ENCODE data around the gene PSMA2. TPM values are rescaled to one million over a fixed set of nuclear protein-coding genes. Genes with fewer than 3 reads are reported as not detected.
A peak's percentile ranks its signal among the peaks of the same experiment; 100 is the strongest.

PSMA2 gene
- total RNA-seq (2014; rRNA removed; shearing (Covaris generic)): 55.1 and 65.2 TPM in 2 replicates
- polyA plus RNA-seq (2016; fragmentation: Nextera tagmentation; extraction: Ambion mirVana): 206 and 218 TPM in 2 replicates

- TF ChIP-seq EZH2 (IDR thresholded peaks at IDR 0.05; ENCODE audit: insufficient read depth, poor library complexity, severe bottlenecking) (no peak), EZH2phosphoT487 (IDR thresholded peaks at IDR 0.05; ENCODE audit: insufficient read depth, low read depth) (no peak)
- in situ Hi-C loops (cut with MboI): loop anchor here (10.0 kb wide), 2 partner anchors 523 to 783 kb away; no protein-coding TSS in a partner anchor
These were observed at the start of gene PSMA2, which contains the start of gene MRPL32 for GRCh38 chr7:42931834-42932651. PSMA2 (minus strand) TSS chr7:42932174; CDS start chr7:42932158, 16 bp downstream. MRPL32 (plus strand) TSS chr7:42932376; CDS start chr7:42932387, 11 bp downstream.

GRCh38 chr7:42981601-42982000 is 49.6 kb upstream of the PSMA2 start:
- Histone ChIP-seq H3F3A (ENCODE audit: insufficient read depth) (no peaks in the 10 kb centered on the region), H3K9me3 (ENCODE audit: low read depth) (no peaks in the 10 kb centered on the region), H3K36me3 (ENCODE audit: low read depth) (no peaks in the 10 kb centered on the region), H3K27me3 (replicated peaks; ENCODE audit: insufficient read depth) (no peaks in the 10 kb centered on the region), H2AFZ (no peak overlapping the region), H3K9me2 (ENCODE audit: insufficient read depth) (no peaks in the 10 kb centered on the region), H3K4me3 (no peak overlapping the region), H3K4me2 (ENCODE audit: unreplicated experiment) (no peak overlapping the region), H3K27ac (no peak overlapping the region), H4K20me1 (ENCODE audit: insufficient read depth) (no peaks in the 10 kb centered on the region), H3K79me2 (ENCODE audit: insufficient read depth) (no peaks in the 10 kb centered on the region), H3K9ac (no peak overlapping the region), H3K4me1 (ENCODE audit: insufficient read depth) (no peaks in the 10 kb centered on the region)
- TF ChIP-seq EZH2phosphoT487 (IDR thresholded peaks at IDR 0.05; ENCODE audit: insufficient read depth, low read depth): no peak
- TF ChIP-seq EZH2 (IDR thresholded peaks at IDR 0.05; ENCODE audit: insufficient read depth, poor library complexity, severe bottlenecking): no peak
- no peak for DNase-seq
- in situ Hi-C loops (cut with MboI): no loop called here
- 91 to 92% methylated on average over 1 of the region's 1 CpG for WGBS, 2 experiments (ENCODE audit: low coverage in 1 of 2, low lambda C conversion rate in 2 of 2, missing lambda C conversion rate in 2 of 2)

More at GRCh38 chr7:42931834-42932651, at the start of gene PSMA2, which contains the start of gene MRPL32:
- peak; percentile 100 for DNase-seq
- H3K9me2 ChIP-seq (ENCODE audit: insufficient read depth): no peaks in the 10 kb centered on the region
- peak within 1 kb of the TSS; percentile 97 for H2AFZ ChIP-seq
- H3K4me2 ChIP-seq (ENCODE audit: unreplicated experiment): peak within 1 kb of the TSS; percentile 97
- peak within 1 kb of the TSS; percentile 69 for H3K27ac ChIP-seq
- peaks cover 6% of the 10 kb centered on the region; the same call in 1 of the 2 replicates for H4K20me1 ChIP-seq (ENCODE audit: insufficient read depth)
- no peaks in the 10 kb centered on the region for H3K27me3 ChIP-seq (replicated peaks; ENCODE audit: insufficient read depth)
- H3K9me3 ChIP-seq (ENCODE audit: low read depth): no peaks in the 10 kb centered on the region
- H3F3A ChIP-seq (ENCODE audit: insufficient read depth): peaks cover 11% of the 10 kb centered on the region; the same call in 1 of the 2 replicates
- H3K4me1 ChIP-seq (ENCODE audit: insufficient read depth): peaks cover 34% of the 10 kb centered on the region
- H3K79me2 ChIP-seq (ENCODE audit: insufficient read depth): peaks cover 86% of the 10 kb centered on the region
- H3K36me3 ChIP-seq (ENCODE audit: low read depth): peaks cover 18% of the 10 kb centered on the region
- H3K4me3 ChIP-seq: peak within 1 kb of the TSS; percentile 98
- 1% methylated on average over 56 of the region's 56 CpGs for WGBS, 2 experiments (ENCODE audit: low coverage in 1 of 2, low lambda C conversion rate in 2 of 2, missing lambda C conversion rate in 2 of 2)
- peak within 1 kb of the TSS; percentile 95 for H3K9ac ChIP-seq

DNA sequence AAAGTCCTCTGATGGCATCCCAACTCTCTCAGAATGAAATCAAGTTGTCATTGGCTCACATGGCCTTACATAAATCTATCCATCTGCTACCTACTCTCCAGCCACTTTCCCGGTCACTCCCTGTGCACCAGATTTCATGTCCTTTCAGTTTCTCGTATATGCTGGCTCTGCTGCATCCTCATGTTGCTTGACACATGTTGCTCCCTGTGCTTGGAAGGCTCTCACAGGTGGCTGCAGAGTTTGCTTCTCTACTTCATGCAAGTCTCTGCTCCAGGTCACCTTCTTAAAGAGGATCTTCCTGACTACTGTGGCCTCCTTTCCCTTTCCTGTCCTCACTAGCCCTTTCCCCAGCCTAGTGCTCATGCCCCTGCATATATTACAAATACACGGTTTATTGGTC is 48.5 kb upstream of the PSMA2 start:
- no peaks in the 10 kb centered on the region for H3K9me2 ChIP-seq (ENCODE audit: insufficient read depth)
- no peaks in the 10 kb centered on the region for H3K4me1 ChIP-seq (ENCODE audit: insufficient read depth)
- no peaks in the 10 kb centered on the region for H3K9me3 ChIP-seq (ENCODE audit: low read depth)
- H3K4me3 ChIP-seq: no peak overlapping the region
- no peaks in the 10 kb centered on the region for H4K20me1 ChIP-seq (ENCODE audit: insufficient read depth)
- TF ChIP-seq EZH2 (IDR thresholded peaks at IDR 0.05; ENCODE audit: insufficient read depth, poor library complexity, severe bottlenecking) (no peak), EZH2phosphoT487 (IDR thresholded peaks at IDR 0.05; ENCODE audit: insufficient read depth, low read depth) (no peak)
- H3K9ac ChIP-seq: no peak overlapping the region
- H3F3A ChIP-seq (ENCODE audit: insufficient read depth): no peaks in the 10 kb centered on the region
- no peak overlapping the region for H2AFZ ChIP-seq
- H3K36me3 ChIP-seq (ENCODE audit: low read depth): no peaks in the 10 kb centered on the region
- in situ Hi-C loops (cut with MboI): no loop called here
- H3K27ac ChIP-seq: no peak overlapping the region
- H3K27me3 ChIP-seq (replicated peaks; ENCODE audit: insufficient read depth): no peaks in the 10 kb centered on the region
- no peak overlapping the region for H3K4me2 ChIP-seq (ENCODE audit: unreplicated experiment)
- no peak for DNase-seq
- no peaks in the 10 kb centered on the region for H3K79me2 ChIP-seq (ENCODE audit: insufficient read depth)
- 75 to 81% methylated on average over 3 of the region's 3 CpGs for WGBS, 2 experiments (ENCODE audit: low coverage in 1 of 2, low lambda C conversion rate in 2 of 2, missing lambda C conversion rate in 2 of 2)

- WGBS, 2 experiments (ENCODE audit: low coverage in 1 of 2, low lambda C conversion rate in 2 of 2, missing lambda C conversion rate in 2 of 2): 100% methylated on average over 2 of the region's 2 CpGs
- Histone ChIP-seq H3K36me3 (ENCODE audit: low read depth) (no peaks in the 10 kb centered on the region), H3K79me2 (ENCODE audit: insufficient read depth) (no peaks in the 10 kb centered on the region), H3K27me3 (replicated peaks; ENCODE audit: insufficient read depth) (no peaks in the 10 kb centered on the region), H3K9me3 (ENCODE audit: low read depth) (no peaks in the 10 kb centered on the region), H3F3A (ENCODE audit: insufficient read depth) (no peaks in the 10 kb centered on the region), H2AFZ (no peak overlapping the region), H3K4me1 (ENCODE audit: insufficient read depth) (no peaks in the 10 kb centered on the region), H3K9me2 (ENCODE audit: insufficient read depth) (no peaks in the 10 kb centered on the region), H3K4me3 (no peak overlapping the region), H3K27ac (no peak overlapping the region), H3K4me2 (ENCODE audit: unreplicated experiment) (no peak overlapping the region), H3K9ac (no peak overlapping the region), H4K20me1 (ENCODE audit: insufficient read depth) (no peaks in the 10 kb centered on the region)
- DNase-seq: no peak
- TF ChIP-seq EZH2phosphoT487 (IDR thresholded peaks at IDR 0.05; ENCODE audit: insufficient read depth, low read depth): no peak
- TF ChIP-seq EZH2 (IDR thresholded peaks at IDR 0.05; ENCODE audit: insufficient read depth, poor library complexity, severe bottlenecking): no peak
- in situ Hi-C loops (cut with MboI): no loop called here
These were observed 48.1 kb upstream of the PSMA2 start for GRCh38 chr7:42980084-42980483.
